ENCODE measurements around the gene RTP5. TPM values are rescaled to one million over a fixed set of nuclear protein-coding genes. Genes with fewer than 3 reads are reported as not detected.

Gene RTP5
- total and polyA plus RNA-seq, 2 donors (not counting 1 experiment from before 2014, with no cell fraction given): not detected

- H3K27ac ChIP-seq (ENCODE audit: insufficient read depth, low read length): no peak overlapping the region
- no peaks in the 10 kb centered on the region for H3K79me2 ChIP-seq (ENCODE audit: control insufficient read depth, insufficient read depth, low read length)
- H3K9me3 ChIP-seq (ENCODE audit: control insufficient read depth, insufficient read depth, low read depth, low read length): no peaks in the 10 kb centered on the region
- H3K9ac ChIP-seq (ENCODE audit: insufficient read depth, low read length): no peak overlapping the region
- TF ChIP-seq CTCF (conservative IDR thresholded peaks at IDR 0.05 in 1 of 2, IDR thresholded peaks at IDR 0.05 in 1 of 2; ENCODE audit: low read depth in 1 of 2, low read length in 2 of 2): no peak
- peaks cover 2% of the 10 kb centered on the region for H3K4me1 ChIP-seq (ENCODE audit: control insufficient read depth, extremely low read depth, insufficient read depth, low read length)
- H2AFZ ChIP-seq (ENCODE audit: low read length): no peak overlapping the region
- DNase-seq (ENCODE audit: low read depth in 2 of 2): no peak
- H3K36me3 ChIP-seq (ENCODE audit: control insufficient read depth, insufficient read depth, low read length): no peaks in the 10 kb centered on the region
- no peaks in the 10 kb centered on the region for H4K20me1 ChIP-seq (ENCODE audit: control insufficient read depth, extremely low read depth, insufficient read depth, low read length)
- no peak overlapping the region for H3K4me3 ChIP-seq (replicated peaks in 1 of 4; ENCODE audit: control extremely low read depth in 1 of 4, insufficient read depth in 1 of 4, low read depth in 3 of 4, low read length in 4 of 4)
- H3K4me2 ChIP-seq (ENCODE audit: extremely low read depth, insufficient read depth, low read length): no peak overlapping the region
- no peaks in the 10 kb centered on the region for H3K27me3 ChIP-seq (ENCODE audit: control insufficient read depth, insufficient read depth, low read length)
These were observed 13.6 kb upstream of the RTP5 start for GRCh38 chr2:241855888-241856422.

GRCh38 chr2:241857041-241857541 is 12.4 kb upstream of the RTP5 start:
- Histone ChIP-seq H3K9ac (ENCODE audit: insufficient read depth, low read length) (no peak overlapping the region), H3K4me2 (ENCODE audit: extremely low read depth, insufficient read depth, low read length) (no peak overlapping the region), H3K79me2 (ENCODE audit: control insufficient read depth, insufficient read depth, low read length) (no peaks in the 10 kb centered on the region), H4K20me1 (ENCODE audit: control insufficient read depth, extremely low read depth, insufficient read depth, low read length) (no peaks in the 10 kb centered on the region), H3K27me3 (ENCODE audit: control insufficient read depth, insufficient read depth, low read length) (no peaks in the 10 kb centered on the region), H3K36me3 (ENCODE audit: control insufficient read depth, insufficient read depth, low read length) (no peaks in the 10 kb centered on the region), H3K27ac (ENCODE audit: insufficient read depth, low read length) (no peak overlapping the region), H3K9me3 (ENCODE audit: control insufficient read depth, insufficient read depth, low read depth, low read length) (no peaks in the 10 kb centered on the region), H3K4me3 (replicated peaks in 1 of 4; ENCODE audit: control extremely low read depth in 1 of 4, insufficient read depth in 1 of 4, low read depth in 3 of 4, low read length in 4 of 4) (no peak overlapping the region), H2AFZ (ENCODE audit: low read length) (no peak overlapping the region), H3K4me1 (ENCODE audit: control insufficient read depth, extremely low read depth, insufficient read depth, low read length) (peaks cover 2% of the 10 kb centered on the region)
- DNase-seq (ENCODE audit: low read depth in 2 of 2): no peak
- no peak for TF ChIP-seq EZH2 (IDR thresholded peaks at IDR 0.05; ENCODE audit: low read length, missing control alignments)
- TF ChIP-seq CTCF (conservative IDR thresholded peaks at IDR 0.05 in 1 of 2, IDR thresholded peaks at IDR 0.05 in 1 of 2; ENCODE audit: low read depth in 1 of 2, low read length in 2 of 2): no peak

- no peaks in the 10 kb centered on the region for H3K36me3 ChIP-seq (ENCODE audit: control insufficient read depth, insufficient read depth, low read length)
- H2AFZ ChIP-seq (ENCODE audit: low read length): no peak overlapping the region
- no peak for DNase-seq (ENCODE audit: low read depth in 2 of 2)
- H3K4me3 ChIP-seq (replicated peaks in 1 of 4; ENCODE audit: control extremely low read depth in 1 of 4, insufficient read depth in 1 of 4, low read depth in 3 of 4, low read length in 4 of 4): no peak overlapping the region
- no peak overlapping the region for H3K27ac ChIP-seq (ENCODE audit: insufficient read depth, low read length)
- H4K20me1 ChIP-seq (ENCODE audit: control insufficient read depth, extremely low read depth, insufficient read depth, low read length): no peaks in the 10 kb centered on the region
- no peaks in the 10 kb centered on the region for H3K27me3 ChIP-seq (ENCODE audit: control insufficient read depth, insufficient read depth, low read length)
- TF ChIP-seq EZH2 (IDR thresholded peaks at IDR 0.05; ENCODE audit: low read length, missing control alignments): no peak
- TF ChIP-seq CTCF (conservative IDR thresholded peaks at IDR 0.05 in 1 of 2, IDR thresholded peaks at IDR 0.05 in 1 of 2; ENCODE audit: low read depth in 1 of 2, low read length in 2 of 2): no peak
- H3K4me2 ChIP-seq (ENCODE audit: extremely low read depth, insufficient read depth, low read length): no peak overlapping the region
- H3K9me3 ChIP-seq (ENCODE audit: control insufficient read depth, insufficient read depth, low read depth, low read length): no peaks in the 10 kb centered on the region
- H3K79me2 ChIP-seq (ENCODE audit: control insufficient read depth, insufficient read depth, low read length): no peaks in the 10 kb centered on the region
- peaks cover 2% of the 10 kb centered on the region for H3K4me1 ChIP-seq (ENCODE audit: control insufficient read depth, extremely low read depth, insufficient read depth, low read length)
- H3K9ac ChIP-seq (ENCODE audit: insufficient read depth, low read length): no peak overlapping the region
These were observed 11.9 kb upstream of the RTP5 start for GRCh38 chr2:241857572-241858121.

Measured in fibroblast of lung (primary cell).